HG02588 (cell line): ENCODE data around the gene OBSCN.
"Not testable (repeated sequence)": the region's sequence is repeated elsewhere in the genome, so short reads cannot be mapped to it uniquely, and the experiment has no call there.

Experiments used
- ATAC-seq: cut with Tn5 transposase; IDR thresholded peaks from one replicate; pipeline ENCODE4 v1.9.1; 2021; ENCODE audit warnings: mild to moderate bottlenecking, moderate library complexity; ENCODE audit not compliant: unreplicated experiment

The OBSCN gene

GRCh38 chr1:228212415-228212965 is 4.6 kb downstream of the OBSCN start:
- no peak for ATAC-seq

DNA sequence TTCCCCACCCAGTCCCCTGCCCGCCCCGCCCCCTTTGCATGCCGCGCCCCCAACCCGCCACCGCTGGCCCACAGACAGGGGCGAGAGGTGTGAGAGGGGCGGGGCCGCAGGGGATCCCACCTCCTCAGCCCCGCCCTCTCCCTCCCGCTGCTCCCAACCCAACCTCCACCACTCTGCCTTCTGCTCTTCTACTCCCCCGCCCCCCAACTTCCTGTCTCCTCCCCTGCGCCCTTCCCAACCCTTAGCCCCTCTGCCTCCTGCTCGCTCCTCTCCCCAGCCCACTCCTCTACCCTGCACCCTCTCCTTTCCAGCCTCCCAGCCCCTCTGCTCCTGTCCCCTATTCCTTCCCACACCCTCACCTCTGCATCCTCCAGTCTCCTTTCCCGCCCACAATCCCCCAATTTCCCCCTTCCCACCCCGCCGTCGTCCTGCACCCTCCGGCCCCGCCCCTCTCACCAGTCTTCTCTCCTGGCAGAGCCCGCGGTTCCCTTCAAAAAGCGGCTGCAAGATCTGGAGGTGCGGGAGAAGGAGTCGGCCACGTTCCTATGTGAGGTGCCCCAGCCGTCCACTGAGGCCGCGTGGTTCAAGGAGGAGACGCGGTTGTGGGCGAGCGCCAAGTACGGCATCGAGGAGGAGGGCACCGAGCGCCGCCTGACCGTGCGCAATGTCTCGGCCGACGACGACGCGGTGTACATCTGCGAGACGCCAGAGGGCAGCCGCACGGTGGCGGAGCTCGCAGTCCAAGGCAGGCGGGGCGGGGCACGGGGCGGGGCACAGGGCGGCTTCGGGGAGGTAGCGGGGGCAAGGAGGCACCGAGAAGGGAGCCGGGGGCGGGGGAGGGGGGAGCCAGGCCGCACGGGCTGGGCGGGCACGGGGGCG is 5.4 kb downstream of the OBSCN start:
- ATAC-seq: peak; percentile 83

DNA sequence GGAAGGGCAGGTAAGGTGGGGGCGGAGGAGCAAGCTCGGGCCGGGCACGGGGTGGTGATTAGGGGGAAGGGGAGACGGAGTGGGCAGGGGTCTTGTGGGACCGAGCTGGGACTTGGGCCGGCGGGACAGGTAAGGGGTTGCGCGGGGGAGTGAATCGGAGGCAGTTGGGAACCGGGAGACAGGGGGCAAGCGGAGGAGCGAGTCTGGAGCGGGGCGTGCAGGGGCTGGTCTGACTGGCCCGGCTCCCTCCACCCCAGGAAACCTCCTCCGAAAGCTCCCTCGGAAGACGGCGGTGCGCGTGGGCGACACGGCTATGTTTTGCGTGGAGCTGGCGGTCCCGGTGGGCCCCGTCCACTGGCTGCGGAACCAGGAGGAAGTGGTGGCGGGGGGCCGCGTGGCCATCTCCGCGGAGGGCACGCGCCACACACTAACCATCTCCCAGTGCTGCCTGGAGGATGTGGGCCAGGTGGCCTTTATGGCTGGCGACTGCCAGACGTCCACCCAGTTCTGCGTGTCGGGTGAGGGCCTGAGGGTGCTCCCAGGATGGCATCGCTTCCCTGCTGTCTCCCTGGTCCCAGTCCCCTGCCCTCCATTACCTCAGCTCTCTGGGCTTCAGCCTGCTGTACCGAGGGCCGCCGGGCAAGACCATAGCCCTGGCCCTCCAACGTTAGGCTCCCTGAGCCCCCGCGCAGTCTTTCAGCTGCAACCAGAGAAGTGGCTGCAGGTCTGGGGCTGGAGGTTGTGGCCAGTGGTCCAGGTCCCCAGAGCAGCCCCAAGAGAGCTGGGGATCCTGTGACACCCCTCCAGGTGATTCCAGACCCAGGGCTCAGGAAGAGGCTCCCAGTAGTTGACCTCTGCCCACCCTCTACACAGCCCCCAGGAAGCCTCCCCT is 6.3 kb downstream of the OBSCN start:
- no peak for ATAC-seq

- no peak for ATAC-seq
Measured at GRCh38 chr1:228214921-228215662, 7.2 kb downstream of the OBSCN start.

GRCh38 chr1:228215663-228216116 is 7.8 kb downstream of the OBSCN start:
- ATAC-seq: no peak

DNA sequence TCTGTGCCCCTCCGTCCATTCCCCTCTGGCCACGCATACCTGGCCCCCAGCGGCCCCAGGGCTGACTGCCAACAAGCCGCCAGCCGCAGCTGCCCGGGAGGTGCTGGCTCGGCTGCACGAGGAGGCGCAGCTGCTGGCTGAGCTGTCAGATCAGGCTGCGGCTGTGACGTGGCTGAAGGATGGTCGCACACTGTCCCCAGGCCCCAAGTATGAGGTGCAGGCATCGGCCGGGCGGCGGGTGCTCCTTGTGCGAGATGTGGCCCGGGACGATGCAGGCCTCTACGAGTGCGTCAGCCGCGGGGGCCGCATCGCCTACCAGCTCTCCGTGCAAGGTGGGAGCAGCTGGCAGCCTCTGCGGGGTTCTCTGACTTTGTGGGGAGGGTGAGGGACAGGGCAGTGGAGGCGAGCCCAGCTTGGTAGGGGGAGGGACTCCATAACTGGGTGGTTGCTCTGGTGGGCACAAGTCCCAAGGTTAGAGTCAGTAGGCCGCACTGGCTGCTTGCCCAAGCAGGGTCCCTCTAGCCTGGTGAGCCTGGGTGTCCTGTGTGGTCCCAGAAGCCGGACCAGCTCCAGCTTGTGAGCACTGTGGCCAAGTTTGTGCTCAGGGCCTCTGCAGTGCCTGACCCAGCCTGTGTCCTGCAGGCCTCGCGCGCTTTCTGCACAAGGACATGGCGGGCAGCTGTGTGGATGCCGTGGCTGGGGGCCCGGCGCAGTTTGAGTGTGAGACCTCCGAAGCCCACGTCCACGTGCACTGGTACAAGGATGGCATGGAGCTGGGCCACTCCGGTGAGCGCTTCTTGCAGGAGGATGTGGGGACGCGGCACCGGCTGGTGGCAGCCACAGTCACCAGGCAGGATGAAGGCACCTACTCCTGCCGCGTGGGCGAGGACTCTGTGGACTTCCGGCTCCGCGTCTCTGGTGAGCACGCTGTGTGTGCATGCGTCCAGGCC is 8.8 kb downstream of the OBSCN start:
- no peak for ATAC-seq

DNA sequence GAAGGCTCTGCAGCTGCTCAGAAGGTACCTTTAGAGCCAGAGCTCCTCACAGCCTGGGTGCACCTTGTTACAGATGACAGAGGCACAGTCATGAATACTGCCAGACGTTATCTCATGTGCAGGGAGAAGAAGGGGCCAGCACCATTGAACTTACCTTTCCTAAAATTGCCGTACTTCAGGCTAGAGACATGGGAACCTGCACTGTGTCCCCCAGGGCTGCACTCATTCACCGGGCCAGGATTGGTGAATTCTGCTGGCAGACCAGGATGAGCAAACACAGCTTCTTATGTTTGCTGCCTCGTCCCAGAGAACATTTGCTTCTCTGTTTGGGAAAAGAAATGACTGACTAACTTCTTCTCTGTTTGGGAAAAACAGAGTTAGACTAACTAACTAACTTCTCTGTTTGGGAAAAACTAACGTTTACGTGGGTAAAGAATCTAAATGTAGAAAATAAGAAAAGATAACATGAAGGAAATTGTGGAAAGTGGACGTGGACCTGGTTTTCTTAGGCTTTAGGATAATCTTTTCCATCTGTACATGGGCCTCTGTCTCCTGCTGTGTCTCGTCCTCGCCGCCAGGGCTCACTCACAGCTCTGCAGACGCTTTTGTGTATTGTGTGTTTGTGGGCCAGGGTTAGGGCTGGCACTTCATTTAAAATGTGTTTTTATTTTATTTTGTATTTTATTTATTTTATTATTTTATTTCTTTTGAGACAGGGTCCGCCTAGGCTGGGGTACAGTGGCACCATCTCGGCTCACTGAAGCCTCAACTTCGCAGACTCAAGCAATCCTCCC is 9.9 kb downstream of the OBSCN start:
- no peak for ATAC-seq

DNA sequence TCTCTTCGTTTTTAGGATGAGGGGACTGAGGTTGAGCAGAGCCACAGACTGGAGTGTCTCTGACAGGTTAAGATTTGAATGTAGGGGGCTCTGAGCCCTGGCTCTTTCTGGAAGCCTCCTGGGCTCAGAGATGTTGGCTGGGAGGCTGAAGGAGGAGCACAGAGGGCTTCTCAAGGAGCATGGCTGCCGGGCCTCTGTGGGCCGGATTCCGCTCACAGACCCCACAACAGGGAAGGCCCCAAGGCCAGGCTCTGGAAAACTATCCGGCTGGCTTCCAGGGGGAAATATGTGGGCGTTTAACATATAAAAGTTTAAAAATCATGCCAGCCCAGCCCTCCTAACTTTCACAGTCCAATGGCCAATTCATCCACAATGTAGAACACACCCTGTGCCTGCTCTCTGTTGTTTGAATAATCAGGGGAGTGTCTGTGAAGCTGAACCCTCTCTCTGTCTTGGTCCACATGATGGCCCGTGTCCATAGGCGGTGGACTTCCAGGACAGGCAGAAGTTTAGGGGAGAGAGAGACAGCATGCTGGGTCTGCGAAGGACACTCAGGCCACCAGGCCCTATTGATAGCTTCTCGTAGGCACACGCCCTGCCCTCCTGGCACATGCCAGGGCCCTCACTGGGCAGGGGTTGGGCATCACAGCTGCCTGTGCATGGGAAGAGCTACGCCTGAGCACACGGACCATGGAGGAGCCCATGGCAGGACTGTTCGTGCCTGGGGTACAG is 10.8 kb downstream of the OBSCN start:
- ATAC-seq: no peak

DNA sequence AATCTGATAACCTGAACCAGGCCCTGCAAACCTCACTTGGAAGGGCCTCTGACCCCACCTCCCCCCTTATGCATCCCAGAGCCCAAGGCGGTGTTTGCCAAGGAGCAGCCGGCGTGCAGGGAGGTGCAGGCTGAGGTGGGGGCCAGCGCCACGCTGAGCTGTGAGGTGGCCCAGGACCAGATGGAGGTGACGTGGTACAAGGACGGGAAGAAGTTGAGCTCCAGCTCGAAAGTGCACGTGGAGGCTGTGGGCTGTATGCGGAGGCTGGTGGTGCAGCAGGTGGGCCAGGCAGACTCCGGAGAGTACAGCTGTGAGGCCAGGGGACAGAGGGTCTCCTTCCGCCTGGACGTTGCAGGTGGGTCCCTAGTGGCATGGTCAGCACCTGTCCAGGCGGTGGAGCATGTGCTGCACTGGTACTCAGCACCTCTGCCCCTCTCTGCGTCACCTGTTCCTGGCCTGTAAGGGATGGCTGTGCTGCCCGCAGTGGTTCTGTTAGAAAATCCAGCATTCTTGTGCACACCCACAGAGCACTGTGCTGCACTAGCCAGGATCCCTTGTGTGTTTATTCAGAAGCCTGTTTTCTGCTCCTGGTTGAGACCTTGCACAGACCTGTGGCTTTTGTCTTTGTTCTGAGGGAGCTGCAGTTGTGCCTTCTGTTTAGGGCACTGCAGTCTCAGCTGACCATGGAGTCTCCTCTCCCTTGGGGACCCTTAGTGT is 11.6 kb downstream of the OBSCN start:
- ATAC-seq: no peak

DNA sequence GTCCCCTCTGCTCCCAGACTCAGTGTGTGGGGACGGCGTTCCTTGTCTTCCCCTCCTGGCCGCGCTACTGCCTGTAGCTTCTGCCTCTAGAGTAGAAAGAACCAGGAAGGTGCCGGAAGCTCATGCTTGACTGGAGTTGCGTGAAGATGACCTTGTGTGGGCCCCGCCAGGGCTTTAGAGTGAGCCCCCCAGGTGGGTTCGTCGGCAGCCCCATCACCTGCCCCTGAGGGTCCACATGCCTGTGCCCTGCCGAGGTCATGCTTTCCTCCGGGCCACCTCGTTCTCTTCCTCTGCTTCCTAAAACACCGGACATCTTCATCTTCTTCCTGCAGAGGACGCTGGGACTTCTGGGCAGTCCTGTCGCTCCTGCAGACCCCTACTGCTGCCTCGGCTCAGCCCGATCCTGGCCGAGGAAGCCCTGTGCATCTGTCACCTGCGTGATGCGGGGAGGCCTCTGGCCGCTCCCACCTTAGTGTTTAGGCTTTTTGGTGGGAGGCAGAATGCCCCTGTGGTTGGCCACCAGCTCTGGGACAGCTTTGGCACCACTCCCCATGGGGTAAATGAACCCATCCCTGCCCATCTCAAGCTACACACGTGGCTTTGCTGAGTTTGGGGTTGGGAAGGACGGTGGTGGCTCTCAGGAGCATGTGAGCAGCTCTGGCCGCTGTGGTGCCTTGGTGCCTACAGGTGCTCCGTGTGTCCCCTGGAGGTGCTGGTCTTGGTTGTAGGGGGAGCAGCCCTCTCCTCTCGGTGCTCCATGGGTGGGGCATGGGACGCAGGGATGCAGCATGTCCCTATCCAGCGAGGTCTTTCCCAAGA is 12.3 kb downstream of the OBSCN start:
- ATAC-seq: no peak

- ATAC-seq: not testable (repeated sequence)
Measured at GRCh38 chr1:228221097-228221496, 13.3 kb downstream of the OBSCN start.

- no peak for ATAC-seq
Measured at GRCh38 chr1:228222548-228222947, 14.7 kb downstream of the OBSCN start.

GRCh38 chr1:228224198-228225164 is 16.6 kb downstream of the OBSCN start:
- ATAC-seq: no peak

DNA sequence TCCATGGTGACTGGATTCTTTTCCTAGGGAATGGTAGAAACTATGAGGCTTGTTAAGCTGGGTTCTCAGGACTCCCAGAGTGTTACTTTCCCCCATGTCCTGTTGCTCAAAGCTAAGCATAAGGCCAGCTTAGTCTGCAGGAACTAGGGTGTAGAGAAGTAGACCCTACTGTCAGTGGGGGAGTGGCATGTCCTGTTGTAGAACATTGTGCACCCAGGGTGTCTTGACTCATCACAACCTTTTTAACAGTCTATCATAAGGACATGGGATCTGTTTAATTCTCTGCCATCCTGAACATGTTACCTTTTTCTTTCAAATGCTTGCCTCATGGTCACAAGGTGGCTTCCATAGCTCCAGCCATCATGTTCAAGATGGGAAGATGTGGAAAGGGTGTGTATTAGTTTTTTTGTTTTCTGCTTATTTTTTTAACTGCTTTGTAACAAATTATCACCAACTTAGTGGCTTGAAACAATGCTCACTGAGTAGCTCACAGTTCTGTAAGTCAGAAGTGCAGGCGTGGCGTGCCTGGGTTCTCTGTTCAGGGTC is 17.4 kb downstream of the OBSCN start:
- no peak for ATAC-seq

- no peak for ATAC-seq
Measured at GRCh38 chr1:228225740-228226139, 17.9 kb downstream of the OBSCN start.
